Measurements from ENCODE around the gene INPP5F. TPM values are rescaled to one million over a fixed set of nuclear protein-coding genes. Genes with fewer than 3 reads are reported as not detected.

The INPP5F gene
- total and polyA plus RNA-seq, 9 of the 15 experiments (the other 6 are each of a cell fraction or from before 2014, with no cell fraction given): 1.6 to 7.3 (median 6.0) TPM

DNA sequence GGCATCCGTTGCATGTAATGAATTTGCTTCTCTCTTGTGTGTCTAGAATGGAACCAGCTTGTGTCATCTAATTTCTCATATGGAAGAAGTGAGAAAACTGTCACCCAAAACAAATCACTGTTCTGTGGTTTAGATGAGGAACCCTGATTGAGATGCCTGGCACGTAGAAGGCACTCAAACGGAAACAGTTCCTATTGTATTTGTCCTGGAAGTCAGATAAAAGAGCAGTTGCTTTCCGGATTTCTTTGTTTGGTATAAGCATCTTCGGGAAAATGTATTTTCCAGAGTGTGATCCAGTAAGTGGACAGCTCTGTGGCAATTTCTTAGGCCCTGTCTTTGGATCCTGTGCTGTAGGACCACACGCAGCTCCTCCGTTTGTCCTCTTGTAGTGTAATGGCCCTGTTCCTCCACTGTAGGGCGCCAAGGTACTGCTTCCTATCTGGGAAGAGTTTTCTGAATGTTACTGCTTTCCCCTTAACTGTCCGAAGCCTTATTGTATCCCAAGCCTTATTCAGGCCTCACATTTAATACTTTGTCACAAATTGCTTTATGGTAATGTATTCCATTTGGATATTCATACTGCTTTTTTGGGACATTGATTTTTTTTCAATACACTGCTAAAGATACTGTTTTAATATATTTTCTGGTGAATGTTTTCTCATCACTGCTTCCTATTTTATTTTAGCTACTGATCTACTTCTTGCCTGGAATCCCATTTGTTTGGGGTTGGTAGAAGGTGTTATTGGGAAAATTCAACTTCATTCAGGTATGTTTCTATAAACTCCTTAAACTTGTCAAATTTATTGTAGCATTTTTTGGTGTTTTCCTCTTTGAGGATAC is 24.8 kb downstream of the INPP5F start:
- Histone ChIP-seq H3K4me2 (ENCODE audit: insufficient read depth, low read length) (no peak overlapping the region), H3K9ac (ENCODE audit: insufficient read depth in 1 of 2, low read depth in 2 of 2, low read length in 2 of 2) (no peak overlapping the region), H3K79me2 (ENCODE audit: control insufficient read depth, insufficient read depth, low read length) (no peaks in the 10 kb centered on the region), H3K27ac (ENCODE audit: extremely low read depth, low read depth, low read length) (no peak overlapping the region), H4K20me1 (replicated peaks; ENCODE audit: control insufficient read depth, insufficient read depth, low read length) (no peaks in the 10 kb centered on the region), H3K36me3 (ENCODE audit: control insufficient read depth, insufficient read depth, low read length) (no peaks in the 10 kb centered on the region), H3K9me1 (ENCODE audit: control insufficient read depth, insufficient read depth, low read length) (no peaks in the 10 kb centered on the region), H3K4me1 (replicated peaks in 1 of 2; ENCODE audit: control insufficient read depth in 2 of 2, insufficient read depth in 2 of 2, low read length in 2 of 2) (peaks cover 0 to 6% of the 10 kb centered on the region in 2 experiments; a peak in 3 of 5 replicates), H3K9me3 (replicated peaks; ENCODE audit: control insufficient read depth, insufficient read depth, low read depth, low read length) (no peaks in the 10 kb centered on the region), H3K27me3 (ENCODE audit: control insufficient read depth in 2 of 2, insufficient read depth in 2 of 2, low read length in 2 of 2) (no peaks in the 10 kb centered on the region), H3K4me3 (no peak overlapping the region), H2AFZ (ENCODE audit: low read depth, low read length) (no peak overlapping the region)
- WGBS (ENCODE audit: insufficient coverage, low coverage, missing lambda C conversion rate): 28% methylated on average over 8 of the region's 9 CpGs
- in situ Hi-C loops (cut with MboI) (loop anchor here (5.0 kb wide), 1 partner anchor 102 kb away; no protein-coding TSS in a partner anchor), intact Hi-C loops (cut with micrococcal nuclease) (loop anchor here (1.0 to 5.0 kb wide), 3 partner anchors 62 to 167 kb away; no protein-coding TSS in a partner anchor)
- FAIRE-seq: peak; percentile 89
- BruUV-seq (replicated peaks): no TSS peak
- peak; percentile 98 for ATAC-seq
- CTCF ChIA-PET (ENCODE audit: low intra/inter-chr PET ratio): interaction anchor here (0.9 to 2.1 kb wide), 3 partner anchors 109 to 586 kb away, joined by 3 to 12 read pairs (median 3); no protein-coding TSS in a partner anchor
- peak; percentile 37 to 72 (median 52) for DNase-seq (ENCODE audit: extremely low read depth in 1 of 4, low spot score in 3 of 4)
- POLR2A ChIA-PET: interaction anchor here (1.0 to 2.0 kb wide), 4 partner anchors 8 to 109 kb away, joined by 3 to 7 read pairs (median 4); no protein-coding TSS in a partner anchor
- peak; percentile 35 for TF ChIP-seq KLF16 (IDR thresholded peaks at IDR 0.05)
- no peak for TF ChIP-seq ZNF589 (CRISPR knock-in tag; IDR thresholded peaks at IDR 0.05; ENCODE audit: low read depth)
- no peak for TF ChIP-seq ZNF778 (CRISPR knock-in tag; IDR thresholded peaks at IDR 0.05)
- TF ChIP-seq TBP (optimal IDR thresholded peaks at IDR 0.05; ENCODE audit: low read depth, low read length): no peak
- TF ChIP-seq MTA3 (IDR thresholded peaks at IDR 0.05; ENCODE audit: borderline replicate concordance): no peak
- TF ChIP-seq ESRRA (IDR thresholded peaks at IDR 0.05; ENCODE audit: borderline replicate concordance, low read depth): no peak
- TF ChIP-seq, protein P1, sequence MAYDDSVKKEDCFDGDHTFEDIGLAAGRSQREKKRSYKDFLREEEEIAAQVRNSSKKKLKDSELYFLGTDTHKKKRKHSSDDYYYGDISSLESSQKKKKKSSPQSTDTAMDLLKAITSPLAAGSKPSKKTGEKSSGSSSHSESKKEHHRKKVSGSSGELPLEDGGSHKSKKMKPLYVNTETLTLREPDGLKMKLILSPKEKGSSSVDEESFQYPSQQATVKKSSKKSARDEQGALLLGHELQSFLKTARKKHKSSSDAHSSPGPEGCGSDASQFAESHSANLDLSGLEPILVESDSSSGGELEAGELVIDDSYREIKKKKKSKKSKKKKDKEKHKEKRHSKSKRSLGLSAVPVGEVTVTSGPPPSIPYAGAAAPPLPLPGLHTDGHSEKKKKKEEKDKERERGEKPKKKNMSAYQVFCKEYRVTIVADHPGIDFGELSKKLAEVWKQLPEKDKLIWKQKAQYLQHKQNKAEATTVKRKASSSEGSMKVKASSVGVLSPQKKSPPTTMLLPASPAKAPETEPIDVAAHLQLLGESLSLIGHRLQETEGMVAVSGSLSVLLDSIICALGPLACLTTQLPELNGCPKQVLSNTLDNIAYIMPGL (CRISPR knock-in tag; IDR thresholded peaks at IDR 0.05): no peak
- peak; percentile 39 to 44; a peak in 2 of 4 replicates for TF ChIP-seq KDM1A (IDR thresholded peaks at IDR 0.05)
- TF ChIP-seq TAL1 (IDR thresholded peaks at IDR 0.05): no peak
- TF ChIP-seq, protein P2, sequence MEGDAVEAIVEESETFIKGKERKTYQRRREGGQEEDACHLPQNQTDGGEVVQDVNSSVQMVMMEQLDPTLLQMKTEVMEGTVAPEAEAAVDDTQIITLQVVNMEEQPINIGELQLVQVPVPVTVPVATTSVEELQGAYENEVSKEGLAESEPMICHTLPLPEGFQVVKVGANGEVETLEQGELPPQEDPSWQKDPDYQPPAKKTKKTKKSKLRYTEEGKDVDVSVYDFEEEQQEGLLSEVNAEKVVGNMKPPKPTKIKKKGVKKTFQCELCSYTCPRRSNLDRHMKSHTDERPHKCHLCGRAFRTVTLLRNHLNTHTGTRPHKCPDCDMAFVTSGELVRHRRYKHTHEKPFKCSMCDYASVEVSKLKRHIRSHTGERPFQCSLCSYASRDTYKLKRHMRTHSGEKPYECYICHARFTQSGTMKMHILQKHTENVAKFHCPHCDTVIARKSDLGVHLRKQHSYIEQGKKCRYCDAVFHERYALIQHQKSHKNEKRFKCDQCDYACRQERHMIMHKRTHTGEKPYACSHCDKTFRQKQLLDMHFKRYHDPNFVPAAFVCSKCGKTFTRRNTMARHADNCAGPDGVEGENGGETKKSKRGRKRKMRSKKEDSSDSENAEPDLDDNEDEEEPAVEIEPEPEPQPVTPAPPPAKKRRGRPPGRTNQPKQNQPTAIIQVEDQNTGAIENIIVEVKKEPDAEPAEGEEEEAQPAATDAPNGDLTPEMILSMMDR (IDR thresholded peaks at IDR 0.05 in 2 of 3, conservative IDR thresholded peaks at IDR 0.05 in 1 of 3; ENCODE audit: insufficient read depth in 2 of 3, low read depth in 1 of 3, low read length in 3 of 3): peak; percentile 70 to 84 (median 84)
- peak; percentile 10; the same call in 1 of the 2 replicates for TF ChIP-seq ATF7 (IDR thresholded peaks at IDR 0.05)
- no peak for TF ChIP-seq ZNF324 (CRISPR knock-in tag; IDR thresholded peaks at IDR 0.05)
- peak; percentile 89 to 93 for TF ChIP-seq RAD21 (CRISPR knock-in tag; conservative IDR thresholded peaks at IDR 0.05 in 1 of 2, IDR thresholded peaks at IDR 0.05 in 1 of 2)
- TF ChIP-seq, protein P3, sequence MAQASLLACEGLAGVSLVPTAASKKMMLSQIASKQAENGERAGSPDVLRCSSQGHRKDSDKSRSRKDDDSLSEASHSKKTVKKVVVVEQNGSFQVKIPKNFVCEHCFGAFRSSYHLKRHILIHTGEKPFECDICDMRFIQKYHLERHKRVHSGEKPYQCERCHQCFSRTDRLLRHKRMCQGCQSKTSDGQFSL (CRISPR knock-in tag; IDR thresholded peaks at IDR 0.05): no peak
- TF ChIP-seq, protein P3 (tag; IDR thresholded peaks at IDR 0.05): no peak
- TF ChIP-seq RBBP5 (IDR thresholded peaks at IDR 0.05; ENCODE audit: borderline replicate concordance, insufficient read depth, low read length, poor library complexity, severe bottlenecking): no peak

Data from K562 (cell line).